Omental fat pad (tissue), 4 donors: ENCODE data around the gene CHST11. TPM values are rescaled to one million over a fixed set of nuclear protein-coding genes. Genes with fewer than 3 reads are reported as not detected.

Experiments used
- ATAC-seq: fragments of 150-250 bp; one replicate; pipeline ENCODE4 v1.9.1; 2016; ENCODE audit warnings: mild to moderate bottlenecking, moderate library complexity; ENCODE audit not compliant: low FRiP score
- DNase-seq: peaks from one replicate; pipeline ENCODE4 v3.0.0-alpha.2; 2019; ENCODE audit warnings: low spot score
- CTCF ChIP-seq, 3 donors: fragments of 450-650 bp; IDR thresholded peaks; one replicate each; pipeline ENCODE4 v1.5.1; 2016 to 2017; ENCODE audit warnings: antibody characterized with exemption in 3 of 3, mild to moderate bottlenecking in 3 of 3, moderate library complexity in 2 of 3
- total RNA-seq, 4 donors: library from RNA; depleted of rRNA; stranded (reverse); fragments of >200 nt; gene quantifications; one replicate each; pipeline ENCODE4 v1.1.0, GENCODE V29; 2016

The CHST11 gene
- total RNA-seq, 4 donors from 2014 or later, result 12.2 to 58.6 (median 30.1) TPM

GRCh38 chr12:104506676-104507401 is 50.1 kb downstream of the CHST11 start:
- no peak for TF ChIP-seq CTCF (IDR thresholded peaks at IDR 0.05)
- ATAC-seq, result no peak
- no peak for DNase-seq

- no peak for TF ChIP-seq CTCF (IDR thresholded peaks at IDR 0.05)
- DNase-seq (no peak), ATAC-seq (no peak)
Observed at GRCh38 chr12:104507672-104508071, 50.9 kb downstream of the CHST11 start.

DNA sequence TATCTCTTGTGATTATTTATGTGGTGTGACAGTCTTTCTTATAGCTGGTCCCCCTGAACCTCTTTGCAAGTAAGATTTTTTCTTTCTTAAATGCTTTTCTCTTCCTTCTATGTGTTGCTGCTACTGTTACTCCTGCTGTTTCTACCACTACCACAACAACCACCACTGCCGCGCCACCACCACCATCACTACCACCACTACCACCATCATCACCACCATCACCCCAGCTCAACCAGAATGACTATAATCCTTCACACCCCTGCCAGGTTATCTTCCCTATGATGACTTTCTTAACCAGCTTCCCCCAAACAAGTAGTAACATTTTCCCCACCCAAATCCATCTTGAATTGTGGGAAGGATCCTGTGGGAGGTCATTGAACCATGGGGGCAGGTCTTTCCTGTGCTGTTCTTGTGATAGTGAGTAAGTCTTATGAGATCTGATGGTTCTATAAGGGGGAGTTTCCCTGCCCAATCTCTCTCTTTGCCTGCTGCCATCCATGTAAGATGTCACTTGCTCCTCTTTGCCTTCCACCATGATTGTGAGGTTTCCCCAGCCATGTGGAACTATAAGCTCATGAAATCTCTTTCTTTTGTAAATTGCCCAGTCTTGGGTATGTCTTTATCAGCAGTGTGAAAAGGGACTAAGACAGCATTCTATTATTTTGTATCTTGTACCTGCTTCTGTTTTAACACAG is 52.2 kb downstream of the CHST11 start:
- no peak for TF ChIP-seq CTCF (IDR thresholded peaks at IDR 0.05)
- no peak for DNase-seq

DNA sequence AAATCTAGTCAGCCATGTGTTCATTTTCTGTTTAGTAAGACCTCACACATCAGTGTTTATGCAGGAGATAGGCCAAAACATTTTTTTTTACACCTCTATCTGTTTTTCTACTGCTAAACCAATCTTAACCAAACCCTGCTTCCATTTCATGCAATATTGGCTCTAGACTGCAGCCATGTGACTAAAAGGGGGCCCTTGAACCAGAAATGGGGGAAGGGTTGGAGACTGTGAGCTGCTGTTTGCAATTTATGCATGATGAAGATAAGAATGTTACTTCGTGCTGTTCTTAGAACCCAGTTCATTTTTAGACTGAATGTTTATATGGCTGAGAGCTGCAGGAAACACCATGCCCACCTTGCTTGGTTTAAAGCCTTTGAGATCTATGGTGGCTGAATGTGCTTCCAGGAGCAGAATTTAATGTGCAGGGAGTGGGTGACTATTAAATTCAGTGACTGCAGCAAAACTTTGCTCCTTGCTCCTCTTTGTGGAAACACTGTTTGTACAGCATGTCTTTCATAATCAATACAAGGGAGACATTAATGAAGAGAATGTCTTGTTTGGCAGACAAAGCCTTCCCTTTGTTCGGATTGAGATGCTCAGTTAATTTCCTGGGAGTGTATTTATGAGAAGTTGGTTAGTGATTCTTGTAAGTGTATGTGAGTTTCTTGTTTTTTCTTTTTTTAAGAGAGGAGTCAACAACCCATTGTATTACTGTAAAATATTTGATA is 53.6 kb downstream of the CHST11 start:
- DNase-seq (no peak), ATAC-seq (no peak)
- no peak for TF ChIP-seq CTCF (IDR thresholded peaks at IDR 0.05)

More for the DNA sequence above, 52.2 kb downstream of the CHST11 start:
- ATAC-seq, result no peak

DNA sequence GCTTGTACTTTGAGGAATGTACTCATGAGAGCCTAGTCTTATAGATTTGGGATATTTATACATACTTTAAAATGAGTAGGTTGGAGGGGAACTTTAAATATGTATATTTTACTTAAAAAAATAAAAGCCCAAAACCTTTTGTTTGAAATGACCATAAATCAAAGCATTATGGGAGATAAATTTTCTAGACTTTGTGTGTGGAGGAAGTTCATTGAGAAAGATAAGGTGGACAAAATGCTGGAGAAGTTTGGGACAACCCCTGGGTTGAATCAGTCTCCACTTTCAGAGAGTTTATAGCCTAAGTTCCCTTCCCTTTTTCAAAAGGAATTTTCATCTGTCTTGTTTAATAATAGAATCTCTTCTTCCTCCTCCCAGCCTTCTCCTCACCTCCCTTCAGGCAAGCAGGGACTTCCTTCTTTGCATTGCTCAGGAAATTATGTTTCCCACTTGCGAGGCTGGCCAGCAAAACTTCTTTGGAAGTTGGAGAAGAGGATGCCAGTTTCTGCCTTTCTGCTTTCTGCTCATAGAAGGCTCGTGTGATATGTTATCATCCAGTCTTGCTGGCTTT is 54.2 kb downstream of the CHST11 start:
- ATAC-seq (no peak), DNase-seq (no peak)
- no peak for TF ChIP-seq CTCF (IDR thresholded peaks at IDR 0.05)

- ATAC-seq (no peak), DNase-seq (no peak)
- no peak for TF ChIP-seq CTCF (IDR thresholded peaks at IDR 0.05)
Observed at GRCh38 chr12:104513681-104514080, 56.9 kb downstream of the CHST11 start.
